ENCODE measurements around the gene TNNT1.
A peak's percentile ranks its signal among the peaks of the same experiment; 100 is the strongest.
"Not testable (repeated sequence)": the region's sequence is repeated elsewhere in the genome, so short reads cannot be mapped to it uniquely, and the experiment has no call there.

The TNNT1 gene

GRCh38 chr19:55149078-55150003 lies at the start of gene TNNT1:
Gene TNNT1 (minus strand): TSS chr19:55149206. CDS start chr19:55147157, 2,049 bp downstream.
- no peak for DNase-seq

- DNase-seq, result no peak
These were observed 49.6 kb upstream of the TNNT1 start for GRCh38 chr19:55198651-55199050.

- no peak for DNase-seq
These were observed 48.5 kb upstream of the TNNT1 start for GRCh38 chr19:55197528-55197927.

- no peak for DNase-seq
These were observed 47.8 kb upstream of the TNNT1 start for GRCh38 chr19:55196803-55197202.

- DNase-seq, result no peak
These were observed 44.5 kb upstream of the TNNT1 start for GRCh38 chr19:55193481-55193880.

GRCh38 chr19:55189403-55189835 lies 40.4 kb upstream of the TNNT1 start:
- DNase-seq, result peak; percentile 87

GRCh38 chr19:55188625-55189024 lies 39.6 kb upstream of the TNNT1 start:
- DNase-seq, result no peak

GRCh38 chr19:55186080-55186479 lies 37.1 kb upstream of the TNNT1 start:
- DNase-seq, result no peak

- DNase-seq, result no peak
These were observed 32.7 kb upstream of the TNNT1 start for GRCh38 chr19:55181740-55182139.

GRCh38 chr19:55179606-55180484 lies 30.8 kb upstream of the TNNT1 start, which contains the start of gene SYT5:
Gene SYT5 (minus strand): TSS chr19:55180289. CDS start chr19:55179041, 1,248 bp downstream.
- no peak for DNase-seq

- peak; percentile 78 for DNase-seq
These were observed 30.0 kb upstream of the TNNT1 start for GRCh38 chr19:55178781-55179599.

GRCh38 chr19:55176076-55176475 lies 27.1 kb upstream of the TNNT1 start:
- DNase-seq, result no peak

GRCh38 chr19:55175117-55175867 lies 26.3 kb upstream of the TNNT1 start:
- DNase-seq, result no peak

GRCh38 chr19:55174425-55175116 lies 25.6 kb upstream of the TNNT1 start:
- DNase-seq, result no peak

GRCh38 chr19:55173714-55174409 lies 24.9 kb upstream of the TNNT1 start:
- DNase-seq, result peak; percentile 76

- no peak for DNase-seq
These were observed 24.2 kb upstream of the TNNT1 start for GRCh38 chr19:55173186-55173713.

- peak; percentile 69 for DNase-seq
These were observed 23.7 kb upstream of the TNNT1 start for GRCh38 chr19:55172741-55173140.

GRCh38 chr19:55172318-55172717 lies 23.3 kb upstream of the TNNT1 start:
- DNase-seq, result not testable (repeated sequence)

GRCh38 chr19:55171440-55171839 lies 22.4 kb upstream of the TNNT1 start:
- no peak for DNase-seq

GRCh38 chr19:55169136-55169535 lies 20.1 kb upstream of the TNNT1 start:
- no peak for DNase-seq
